GM19240 (cell line): ENCODE measurements around the gene GAN.

Experiments used
- DNase-seq: peaks from one replicate; pipeline ENCODE4 v3.0.0; 2011; ENCODE audit warnings: low spot score; ENCODE audit not compliant: insufficient read length

GAN gene

GRCh38 chr16:81424771-81425170, 110.0 kb downstream of the GAN start:
- DNase-seq: no peak

- DNase-seq: no peak
Observed at GRCh38 chr16:81427219-81427618, 112.5 kb downstream of the GAN start.

GRCh38 chr16:81429045-81429521, 114.3 kb downstream of the GAN start:
- no peak for DNase-seq

GRCh38 chr16:81431554-81432353, 117.0 kb downstream of the GAN start:
- DNase-seq: no peak

- DNase-seq: no peak
Observed at GRCh38 chr16:81432937-81433557, 118.3 kb downstream of the GAN start.

- no peak for DNase-seq
Observed at GRCh38 chr16:81435103-81435502, 120.3 kb downstream of the GAN start.

- no peak for DNase-seq
Observed at GRCh38 chr16:81435567-81435966, 120.8 kb downstream of the GAN start.

- DNase-seq: no peak
Observed at GRCh38 chr16:81436386-81436785, 121.6 kb downstream of the GAN start.

GRCh38 chr16:81437865-81438264, 123.1 kb downstream of the GAN start:
- no peak for DNase-seq
